Right lobe of liver (tissue), 4 donors: ENCODE results near the gene PCDHGA6.

Experiments
- POLR2A ChIP-seq: fragments of 450-650 bp; IDR thresholded peaks from one replicate; pipeline ENCODE4 v1.6.1; 2017; ENCODE audit warnings: antibody characterized with exemption, mild to moderate bottlenecking
- TF ChIP-seq, protein P1 (sequence below), 4 donors: fragments of 200-600 bp in 3 of 4; fragments of 450-650 bp in 1 of 4; IDR thresholded peaks; one replicate each; pipeline versions ENCODE4 v1.5.1 to v1.8.0; 2016 to 2022; ENCODE audit warnings: antibody characterized with exemption in 4 of 4, mild to moderate bottlenecking in 2 of 4
- donor health status: DM: no; HTN: no; CAD: no.
- donor health status: DM: no; HTN: no; CAD: no.
- donor health status: DM: no; HTN: yes; CAD: no.

DNA sequence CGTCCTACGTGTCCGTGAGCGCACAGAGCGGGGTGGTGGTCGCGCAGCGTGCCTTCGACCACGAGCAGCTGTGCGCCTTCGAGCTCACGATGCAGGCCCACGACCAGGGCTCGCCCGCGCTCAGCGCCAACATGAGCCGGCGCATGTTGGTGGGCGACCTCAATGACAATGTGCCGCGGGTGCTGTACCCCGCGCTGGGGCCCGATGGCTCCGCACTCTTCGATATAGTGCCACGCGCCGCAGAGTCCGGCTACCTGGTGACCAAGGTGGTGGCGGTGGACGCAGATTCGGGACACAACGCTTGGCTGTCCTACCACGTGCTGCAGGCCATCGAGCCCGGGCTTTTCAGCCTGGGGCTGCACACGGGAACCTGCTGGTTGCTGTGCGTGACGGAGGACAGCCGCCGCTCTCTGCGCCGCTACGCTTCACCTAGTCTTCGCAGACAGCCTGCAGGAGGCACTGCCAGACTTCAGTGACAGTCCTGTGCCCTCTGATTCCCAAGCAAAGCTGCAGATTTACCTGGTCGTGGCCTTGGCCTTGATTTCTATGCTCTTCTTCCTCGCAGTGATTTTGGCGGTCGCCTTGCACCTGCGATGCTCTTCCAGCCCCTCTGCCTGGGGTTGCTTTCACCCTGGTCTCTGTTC, 54.2 kb downstream of the PCDHGA6 start:
- TF ChIP-seq, protein P1, sequence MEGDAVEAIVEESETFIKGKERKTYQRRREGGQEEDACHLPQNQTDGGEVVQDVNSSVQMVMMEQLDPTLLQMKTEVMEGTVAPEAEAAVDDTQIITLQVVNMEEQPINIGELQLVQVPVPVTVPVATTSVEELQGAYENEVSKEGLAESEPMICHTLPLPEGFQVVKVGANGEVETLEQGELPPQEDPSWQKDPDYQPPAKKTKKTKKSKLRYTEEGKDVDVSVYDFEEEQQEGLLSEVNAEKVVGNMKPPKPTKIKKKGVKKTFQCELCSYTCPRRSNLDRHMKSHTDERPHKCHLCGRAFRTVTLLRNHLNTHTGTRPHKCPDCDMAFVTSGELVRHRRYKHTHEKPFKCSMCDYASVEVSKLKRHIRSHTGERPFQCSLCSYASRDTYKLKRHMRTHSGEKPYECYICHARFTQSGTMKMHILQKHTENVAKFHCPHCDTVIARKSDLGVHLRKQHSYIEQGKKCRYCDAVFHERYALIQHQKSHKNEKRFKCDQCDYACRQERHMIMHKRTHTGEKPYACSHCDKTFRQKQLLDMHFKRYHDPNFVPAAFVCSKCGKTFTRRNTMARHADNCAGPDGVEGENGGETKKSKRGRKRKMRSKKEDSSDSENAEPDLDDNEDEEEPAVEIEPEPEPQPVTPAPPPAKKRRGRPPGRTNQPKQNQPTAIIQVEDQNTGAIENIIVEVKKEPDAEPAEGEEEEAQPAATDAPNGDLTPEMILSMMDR (IDR thresholded peaks at IDR 0.05): no peak
- TF ChIP-seq POLR2A: no peak
